Central memory CD4-positive, alpha-beta T cell (primary cell): ENCODE results near the gene UBE3B.

Experiments used
- DNase-seq: peaks from one replicate; pipeline ENCODE4 v3.0.0; 2022

UBE3B gene

DNA sequence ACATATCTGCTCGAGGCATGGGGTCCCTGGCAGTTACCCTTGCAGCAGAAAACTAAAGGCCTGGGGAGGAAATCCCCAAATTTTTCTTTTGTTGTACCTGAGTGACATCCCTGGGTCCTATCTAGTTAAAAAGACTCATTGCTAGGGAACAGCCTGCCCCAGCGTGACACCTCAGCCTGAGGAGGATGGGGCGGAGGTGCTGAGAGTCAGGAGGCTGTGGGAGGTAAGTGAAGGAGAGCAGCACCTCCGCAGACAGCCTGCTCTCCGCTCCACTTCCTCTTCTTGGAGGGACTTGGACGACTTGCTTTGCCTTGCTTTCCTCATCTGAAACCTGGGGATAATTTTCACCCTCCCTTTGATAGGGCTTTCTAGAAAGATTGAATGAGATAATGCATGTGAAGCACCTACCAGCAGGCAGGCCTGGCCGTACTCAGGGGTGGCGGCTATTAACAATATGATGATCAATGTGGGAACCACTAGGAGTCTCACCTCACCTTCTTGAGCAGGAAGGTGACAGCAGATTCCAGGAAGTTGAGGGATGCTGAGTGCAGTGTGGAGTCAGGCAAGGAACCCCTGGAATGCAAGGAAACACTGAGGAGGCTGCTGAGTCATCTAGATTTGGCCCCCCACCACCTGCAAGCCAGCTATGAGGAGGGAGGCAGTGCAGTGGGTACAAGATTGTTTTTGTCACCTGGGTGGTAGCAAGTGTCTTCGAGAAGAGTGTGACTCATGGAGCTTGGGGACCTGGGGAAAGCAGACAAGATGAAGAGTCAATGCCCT lies 23.2 kb downstream of the UBE3B start:
- DNase-seq, result no peak

- DNase-seq, result no peak
Measured at GRCh38 chr12:109501299-109501698, 23.9 kb downstream of the UBE3B start.

- DNase-seq, result no peak
Measured at GRCh38 chr12:109502332-109502731, 24.9 kb downstream of the UBE3B start.

DNA sequence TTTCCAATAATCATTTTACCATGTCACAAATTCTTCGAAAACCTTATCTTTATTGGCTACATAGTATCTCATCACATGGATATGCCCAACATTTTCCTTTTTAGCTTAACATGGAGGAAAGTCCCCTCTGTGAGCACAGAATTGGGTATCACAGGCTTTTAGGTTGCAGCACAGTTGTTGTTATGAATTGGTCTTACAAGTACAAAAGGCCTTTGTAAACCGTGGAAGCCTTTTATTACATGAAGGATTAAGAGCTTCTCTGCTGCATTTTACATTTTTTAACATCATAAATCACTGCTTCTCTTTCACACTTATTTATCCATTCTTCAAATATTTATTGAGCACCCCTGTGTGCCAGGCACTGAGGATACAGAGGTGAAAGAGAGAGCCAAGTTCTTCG lies 26.2 kb downstream of the UBE3B start:
- DNase-seq, result no peak

DNA sequence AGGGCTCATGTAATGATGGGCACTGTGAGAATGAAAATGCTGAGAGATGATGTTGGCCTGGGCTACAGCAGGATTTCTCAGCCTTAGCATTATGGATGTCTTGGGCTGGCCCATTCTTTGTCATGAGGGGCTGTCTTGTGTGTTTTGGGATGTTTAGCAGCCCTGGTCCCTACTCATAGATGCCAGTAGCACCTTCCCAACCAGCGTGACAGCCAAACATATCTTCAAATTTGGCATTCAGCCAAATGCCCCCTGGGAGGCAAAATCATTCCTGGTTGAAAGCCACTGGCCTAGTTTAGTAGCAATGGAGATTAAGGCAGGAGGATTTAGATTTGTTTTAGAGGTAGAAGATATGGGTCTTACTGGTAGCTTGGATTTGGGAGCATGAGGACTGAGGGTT lies 26.6 kb downstream of the UBE3B start:
- no peak for DNase-seq

- no peak for DNase-seq
Measured at GRCh38 chr12:109510196-109510595, 32.8 kb downstream of the UBE3B start.

GRCh38 chr12:109512608-109513007 lies 35.2 kb downstream of the UBE3B start:
- DNase-seq, result no peak

GRCh38 chr12:109513051-109513450 lies 35.6 kb downstream of the UBE3B start:
- DNase-seq, result no peak

DNA sequence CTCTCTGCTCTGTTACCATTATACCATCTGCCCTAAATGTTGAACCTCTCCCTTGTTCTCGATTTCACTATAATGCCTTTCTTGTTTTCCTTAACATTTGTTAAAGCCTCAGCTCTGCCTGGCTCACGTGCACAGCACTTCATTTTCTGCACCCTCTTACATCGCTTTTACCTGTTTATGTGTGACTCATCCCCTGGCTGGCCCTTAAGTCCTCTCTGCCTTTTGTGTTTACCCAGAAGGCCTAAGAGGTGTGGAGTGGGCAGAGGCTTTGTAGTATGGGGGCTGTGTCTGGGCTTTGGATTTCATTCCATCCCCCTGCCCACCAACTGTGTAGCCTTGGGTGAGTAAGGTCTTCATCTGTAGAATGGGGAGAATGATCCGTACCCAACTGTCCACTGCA lies 36.5 kb downstream of the UBE3B start:
- no peak for DNase-seq

DNA sequence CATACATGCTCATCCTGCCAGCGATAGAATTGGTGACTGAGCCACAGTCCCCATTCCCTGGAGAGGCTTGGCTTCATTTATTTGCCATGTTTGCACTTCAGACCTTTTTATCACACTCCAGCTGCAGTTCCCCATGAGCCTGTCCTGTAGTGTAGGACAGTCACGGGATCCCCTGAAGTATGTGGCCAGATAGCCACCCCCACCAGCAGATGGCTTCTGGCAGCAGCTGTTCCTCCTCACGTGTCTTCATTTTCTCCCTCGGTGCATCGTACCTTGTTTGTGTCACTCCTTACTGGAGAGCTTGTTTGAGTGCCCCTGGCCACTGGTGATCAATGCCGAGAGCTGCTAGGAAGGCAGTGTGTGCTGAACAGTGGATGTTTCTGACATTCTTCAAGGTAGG lies 40.2 kb downstream of the UBE3B start:
- no peak for DNase-seq

GRCh38 chr12:109518820-109519665 lies 41.6 kb downstream of the UBE3B start:
- DNase-seq, result peak; percentile 24

DNA sequence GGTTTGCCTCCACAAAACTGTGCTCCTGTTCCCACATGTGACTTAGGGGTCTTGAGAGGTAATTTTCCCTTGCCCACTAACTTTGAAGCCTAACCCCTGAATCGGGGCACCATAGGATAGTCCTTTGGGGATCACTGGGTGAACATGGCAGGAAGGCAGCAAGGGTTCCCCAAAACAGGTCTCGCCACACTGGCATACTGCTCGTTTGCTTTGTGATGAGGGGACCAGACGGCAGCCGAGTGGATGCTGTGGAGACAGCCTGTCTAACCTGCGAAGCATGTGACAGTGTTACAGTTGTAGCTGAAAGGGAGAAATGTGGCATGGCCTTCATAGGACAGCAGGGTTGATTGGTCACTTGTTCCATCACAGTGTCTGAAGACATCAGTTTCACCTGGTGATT lies 42.4 kb downstream of the UBE3B start:
- no peak for DNase-seq

DNA sequence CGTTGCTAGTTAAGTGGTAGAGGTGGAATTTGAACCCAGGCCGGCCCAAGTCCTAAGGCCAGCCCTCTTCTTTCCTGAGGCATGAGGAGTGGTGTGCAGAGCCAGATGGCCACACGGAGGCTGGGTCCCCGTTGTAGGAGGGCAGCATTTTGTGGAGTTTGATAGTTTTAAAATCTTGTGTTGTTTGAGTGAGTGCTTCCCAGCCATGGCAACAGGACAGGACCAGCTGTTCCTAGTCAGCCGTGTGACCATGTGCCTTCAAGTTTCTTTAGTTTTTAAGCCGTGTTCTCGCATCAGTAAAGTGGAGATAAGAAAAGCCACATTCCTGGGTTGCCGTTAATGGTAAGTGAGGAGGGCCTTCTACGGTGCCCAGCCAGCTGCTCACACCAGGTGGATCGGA lies 44.4 kb downstream of the UBE3B start:
- DNase-seq, result no peak

- DNase-seq, result no peak
Measured at GRCh38 chr12:109523071-109523470, 45.6 kb downstream of the UBE3B start.

DNA sequence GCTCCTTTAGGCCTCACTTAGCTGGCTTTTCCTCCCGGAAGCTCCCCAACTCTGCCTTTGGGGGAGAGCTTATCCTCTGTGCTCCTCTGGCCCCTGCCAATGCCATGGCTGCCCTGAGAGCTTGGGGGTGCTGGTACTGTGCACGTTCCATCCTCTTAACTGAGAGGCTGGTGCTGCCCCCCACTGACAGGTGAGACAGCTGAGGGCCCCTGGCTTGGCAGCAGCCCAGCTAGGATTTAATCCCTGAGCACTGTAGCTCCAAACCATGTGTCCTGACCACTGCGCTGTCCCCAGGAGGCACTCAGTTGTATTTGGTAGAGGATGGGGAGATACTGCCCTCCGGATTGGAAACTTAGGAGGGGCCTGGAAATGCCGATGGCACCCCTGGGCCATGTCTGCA lies 46.1 kb downstream of the UBE3B start:
- no peak for DNase-seq

GRCh38 chr12:109524466-109525278 lies 47.2 kb downstream of the UBE3B start:
- DNase-seq, result no peak

GRCh38 chr12:109525279-109525585 lies 47.8 kb downstream of the UBE3B start:
- no peak for DNase-seq

- DNase-seq, result no peak
Measured at GRCh38 chr12:109527489-109528123, 50.2 kb downstream of the UBE3B start.

GRCh38 chr12:109529691-109530640 lies 52.5 kb downstream of the UBE3B start:
- DNase-seq, result no peak

DNA sequence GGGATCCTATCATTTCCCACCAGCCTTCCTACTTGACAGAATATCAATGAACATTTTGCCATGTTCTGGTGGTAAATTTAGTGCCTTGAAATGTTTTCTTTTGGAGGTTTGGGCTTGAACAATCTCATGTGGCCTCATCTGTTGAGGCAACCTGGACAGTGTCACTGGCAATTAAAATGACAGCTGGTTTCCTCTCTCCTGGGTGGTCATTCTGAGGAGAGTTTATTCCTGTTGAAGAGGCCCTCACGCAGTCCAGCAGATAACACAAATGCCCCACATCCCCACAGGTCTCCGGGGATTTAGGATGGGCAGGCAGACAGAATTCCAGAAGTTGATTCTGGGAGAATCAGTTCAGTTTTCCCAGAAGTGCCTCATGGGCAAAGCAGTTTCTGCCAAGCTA lies 54.0 kb downstream of the UBE3B start:
- no peak for DNase-seq

- DNase-seq, result no peak
Measured at GRCh38 chr12:109532721-109533486, 55.5 kb downstream of the UBE3B start.
